CD4-positive, alpha-beta T cell treated with Interleukin-15 for 1 hour (primary cell): ENCODE data around the gene GNAQ.
"Not testable (repeated sequence)": the region's sequence is repeated elsewhere in the genome, so short reads cannot be mapped to it uniquely, and the experiment has no call there.

Experiments used
- DNase-seq: peaks from one replicate; pipeline ENCODE4 v3.0.0-alpha.2; 2020

GNAQ gene

GRCh38 chr9:77717608-77718297, 313.9 kb downstream of the GNAQ start:
- DNase-seq: not testable (repeated sequence)

GRCh38 chr9:77714077-77714549, 317.5 kb downstream of the GNAQ start:
- no peak for DNase-seq

GRCh38 chr9:77712533-77713130, 319.0 kb downstream of the GNAQ start:
- DNase-seq: no peak

- DNase-seq: no peak
Measured at GRCh38 chr9:77710965-77711648, 320.5 kb downstream of the GNAQ start.

GRCh38 chr9:77710316-77710715, 321.3 kb downstream of the GNAQ start:
- no peak for DNase-seq

GRCh38 chr9:77708064-77708815, 323.4 kb downstream of the GNAQ start:
- DNase-seq: no peak

- DNase-seq: no peak
Measured at GRCh38 chr9:77707383-77708063, 324.1 kb downstream of the GNAQ start.

- DNase-seq: no peak
Measured at GRCh38 chr9:77705636-77706035, 326.0 kb downstream of the GNAQ start.

GRCh38 chr9:77702521-77703390, 328.9 kb downstream of the GNAQ start:
- DNase-seq: not testable (repeated sequence)

- no peak for DNase-seq
Measured at GRCh38 chr9:77697238-77697984, 334.2 kb downstream of the GNAQ start.

GRCh38 chr9:77690723-77691122, 340.9 kb downstream of the GNAQ start:
- DNase-seq: not testable (repeated sequence)

GRCh38 chr9:77690119-77690518, 341.5 kb downstream of the GNAQ start:
- DNase-seq: not testable (repeated sequence)

- not testable (repeated sequence) for DNase-seq
Measured at GRCh38 chr9:77687737-77688136, 343.9 kb downstream of the GNAQ start.

GRCh38 chr9:77680581-77680980, 351.0 kb downstream of the GNAQ start:
- no peak for DNase-seq

- DNase-seq: no peak
Measured at GRCh38 chr9:77679661-77680368, 351.8 kb downstream of the GNAQ start.

- DNase-seq: no peak
Measured at GRCh38 chr9:77679088-77679487, 352.5 kb downstream of the GNAQ start.

GRCh38 chr9:77677957-77678535, 353.6 kb downstream of the GNAQ start:
- no peak for DNase-seq

GRCh38 chr9:77677397-77677796, 354.2 kb downstream of the GNAQ start:
- no peak for DNase-seq

GRCh38 chr9:77673941-77674791, 357.4 kb downstream of the GNAQ start:
- no peak for DNase-seq
